HCT116 (cell line): ENCODE measurements around the gene CPA5.

Experiments used
- CTCF ChIP-seq, 3 experiments: fragments of 200-600 bp in 1 of 3; sonication (generic) in 1 of 3; IDR thresholded peaks in 2 of 3; conservative IDR thresholded peaks in 1 of 3; 2 replicates each; pipeline ENCODE4 v1.5.1; 2012 to 2017; ENCODE audit warnings: low read depth in 2 of 3, low read length in 2 of 3, antibody characterized with exemption in 1 of 3, borderline replicate concordance in 1 of 3, control low read depth in 1 of 3, mild to moderate bottlenecking in 1 of 3, mixed read lengths in 1 of 3, mixed run types in 1 of 3, moderate library complexity in 1 of 3; ENCODE audit not compliant: insufficient read depth in 1 of 3
- ELF1 ChIP-seq: IDR thresholded peaks from 2 replicates; pipeline ENCODE4 v1.6.1; 2012; ENCODE audit warnings: low read depth, borderline replicate concordance
- EZH2 ChIP-seq: fragments of 200-600 bp; sonication (generic); IDR thresholded peaks from 2 replicates; pipeline ENCODE4 v1.6.1; 2017; ENCODE audit warnings: antibody characterized with exemption, mixed run types
- JUND ChIP-seq: IDR thresholded peaks from 2 replicates; pipeline ENCODE4 v1.6.1; 2012
- POLR2A ChIP-seq: IDR thresholded peaks from 2 replicates; pipeline ENCODE4 v1.7.0; 2011; ENCODE audit warnings: borderline replicate concordance; ENCODE audit not compliant: insufficient read depth, insufficient read length; ENCODE audit errors: extremely low read depth
- POLR2AphosphoS5 ChIP-seq: IDR thresholded peaks from 2 replicates; pipeline ENCODE4 v1.6.1; 2011; ENCODE audit warnings: mild to moderate bottlenecking, low read depth, low read length, moderate library complexity
- RAD21 ChIP-seq: IDR thresholded peaks from 2 replicates; pipeline ENCODE4 v1.6.1; 2012; ENCODE audit warnings: low read depth, mild to moderate bottlenecking
- REST ChIP-seq: IDR thresholded peaks from 2 replicates; pipeline ENCODE4 v1.6.1; 2012; ENCODE audit warnings: low read depth
- SIN3A ChIP-seq: IDR thresholded peaks from 2 replicates; pipeline ENCODE4 v1.6.1; 2012; ENCODE audit warnings: low read depth
- ZFX ChIP-seq: fragments of 450-650 bp; IDR thresholded peaks from 2 replicates; pipeline ENCODE4 v1.6.1; 2017

GRCh38 chr7:130367836-130368746 lies 23.5 kb downstream of the CPA5 start:
- TF ChIP-seq CTCF (IDR thresholded peaks at IDR 0.05 in 2 of 3, conservative IDR thresholded peaks at IDR 0.05 in 1 of 3; ENCODE audit: borderline replicate concordance in 1 of 3, insufficient read depth in 1 of 3, low read depth in 2 of 3, low read length in 2 of 3) (no peak), JUND (no peak), ZFX (no peak), SIN3A (no peak), EZH2 (no peak), POLR2AphosphoS5 (no peak), ELF1 (no peak), RAD21 (no peak), POLR2A (no peak), REST (no peak)
